HUES6 (cell line): Measurements from ENCODE around the gene AKNA.

Experiments
- H3K27ac ChIP-seq: 2 replicates; pipeline ENCODE4 v1.7.0; 2013; ENCODE audit warnings: low read depth, mild to moderate bottlenecking, low read length, inconsistent platforms
- H3K27me3 ChIP-seq: 2 replicates; pipeline ENCODE4 v1.6.1; 2013; ENCODE audit warnings: low read length; ENCODE audit not compliant: control insufficient read depth, insufficient read depth
- H3K36me3 ChIP-seq: 2 replicates; pipeline ENCODE4 v1.6.1; 2013; ENCODE audit warnings: low read length; ENCODE audit not compliant: control insufficient read depth, insufficient read depth
- H3K4me1 ChIP-seq: 2 replicates; pipeline ENCODE4 v1.6.1; 2013; ENCODE audit warnings: low read length; ENCODE audit not compliant: control insufficient read depth, insufficient read depth
- H3K4me3 ChIP-seq: 2 replicates; pipeline ENCODE4 v1.5.1; 2013; ENCODE audit warnings: low read depth, low read length
- H3K9ac ChIP-seq: one replicate; pipeline ENCODE4 v1.6.1; 2013; ENCODE audit warnings: mild to moderate bottlenecking, low read length
- H3K9me3 ChIP-seq: 2 replicates; pipeline ENCODE4 v1.6.1; 2013; ENCODE audit warnings: low read depth, low read length; ENCODE audit not compliant: control insufficient read depth, insufficient read depth

The AKNA gene

DNA sequence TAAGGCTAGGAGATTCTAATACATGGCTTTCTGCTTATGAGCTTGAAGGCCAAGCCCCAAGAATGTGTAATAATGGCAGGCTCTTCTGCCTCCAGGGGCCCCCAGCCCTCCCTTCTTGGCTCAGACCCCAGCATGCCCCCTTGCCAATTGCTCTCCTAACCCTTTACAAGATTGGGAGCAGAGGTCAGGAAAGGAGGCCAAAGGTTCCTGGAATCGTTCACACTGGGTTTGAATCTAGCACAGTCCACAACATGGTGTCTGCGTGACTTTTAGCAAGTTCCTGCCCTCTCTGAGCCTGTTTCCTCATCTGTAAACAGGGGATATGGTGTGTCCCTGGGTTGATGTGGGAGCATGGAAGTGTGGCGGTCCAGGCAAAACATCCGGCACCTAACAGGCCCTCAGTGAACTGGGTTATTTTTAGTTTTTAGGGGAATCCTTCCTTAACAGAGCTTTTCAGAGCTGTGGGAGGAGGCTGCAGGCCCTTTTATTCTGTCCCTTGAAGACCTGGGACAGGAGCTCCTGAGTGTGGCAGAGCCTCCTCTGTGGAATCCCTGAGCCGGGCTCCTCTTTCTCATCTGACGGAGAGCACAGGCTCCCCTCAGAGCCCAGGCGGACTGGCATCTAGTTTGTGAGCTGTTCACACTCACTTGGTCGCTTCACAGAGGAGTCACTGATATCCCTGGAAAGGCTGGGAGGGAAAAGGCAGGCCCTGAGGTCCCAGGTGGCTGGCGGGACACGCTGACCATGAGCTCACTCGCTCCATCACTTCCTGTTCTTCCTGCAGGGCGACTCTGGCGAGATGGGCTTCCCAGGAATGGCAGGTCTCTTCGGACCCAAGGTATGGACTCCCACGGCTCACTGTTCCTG is 88.3 kb downstream of the AKNA start:
- no peak overlapping the region for H3K27ac ChIP-seq
- H3K36me3 ChIP-seq, result peaks cover 57% of the 10 kb centered on the region
- H3K27me3 ChIP-seq, result no peaks in the 10 kb centered on the region

DNA sequence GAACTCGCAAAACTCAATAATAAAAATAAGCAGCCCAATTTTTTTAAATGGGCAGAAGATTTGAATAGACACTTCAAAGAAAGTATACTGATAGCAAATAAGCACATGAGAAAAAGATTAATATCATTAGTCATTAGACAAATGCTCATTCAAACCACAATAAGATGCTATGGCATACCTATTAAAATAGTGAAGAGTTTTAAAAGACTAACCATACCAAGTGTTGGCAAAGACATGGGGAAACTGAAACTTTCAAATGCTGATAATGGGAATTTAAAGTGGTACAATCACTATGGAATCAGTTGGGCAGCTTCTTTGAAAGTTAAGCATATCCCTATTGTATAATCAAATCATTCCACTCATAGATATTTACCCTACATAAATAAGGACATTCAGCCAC is 91.4 kb downstream of the AKNA start:
- Histone ChIP-seq H3K9me3 (peaks cover 15% of the 10 kb centered on the region), H3K9ac (no peak overlapping the region), H3K4me1 (no peaks in the 10 kb centered on the region), H3K27ac (no peak overlapping the region), H3K4me3 (no peak overlapping the region), H3K36me3 (peaks cover 79% of the 10 kb centered on the region), H3K27me3 (no peaks in the 10 kb centered on the region)

More for the DNA sequence above, 88.3 kb downstream of the AKNA start:
- H3K4me3 ChIP-seq, result no peak overlapping the region
- peaks cover 13% of the 10 kb centered on the region for H3K9me3 ChIP-seq
- H3K9ac ChIP-seq, result no peak overlapping the region
- H3K4me1 ChIP-seq, result no peaks in the 10 kb centered on the region

DNA sequence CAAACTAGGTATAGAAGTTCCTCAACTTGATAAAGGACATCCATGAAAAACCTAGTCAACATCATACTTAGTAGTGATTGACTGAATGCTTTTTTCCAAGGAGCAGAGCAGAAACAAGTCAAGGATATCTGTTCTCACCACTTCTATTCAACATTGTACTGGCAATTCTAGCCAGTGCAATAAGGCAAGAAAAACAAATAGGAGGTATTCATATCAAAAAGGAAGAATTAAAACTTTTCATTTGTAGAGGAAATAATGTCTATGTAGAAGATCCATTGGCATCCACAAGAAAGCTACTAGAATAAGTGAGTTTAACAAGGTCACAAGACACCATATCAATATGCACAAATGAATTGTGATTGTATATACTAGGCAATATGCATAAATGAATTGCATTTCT is 93.1 kb downstream of the AKNA start:
- peaks cover 15% of the 10 kb centered on the region for H3K9me3 ChIP-seq
- no peaks in the 10 kb centered on the region for H3K27me3 ChIP-seq
- no peaks in the 10 kb centered on the region for H3K4me1 ChIP-seq
- H3K36me3 ChIP-seq, result peaks cover 69% of the 10 kb centered on the region
- no peak overlapping the region for H3K9ac ChIP-seq
- H3K4me3 ChIP-seq, result no peak overlapping the region
- no peak overlapping the region for H3K27ac ChIP-seq

DNA sequence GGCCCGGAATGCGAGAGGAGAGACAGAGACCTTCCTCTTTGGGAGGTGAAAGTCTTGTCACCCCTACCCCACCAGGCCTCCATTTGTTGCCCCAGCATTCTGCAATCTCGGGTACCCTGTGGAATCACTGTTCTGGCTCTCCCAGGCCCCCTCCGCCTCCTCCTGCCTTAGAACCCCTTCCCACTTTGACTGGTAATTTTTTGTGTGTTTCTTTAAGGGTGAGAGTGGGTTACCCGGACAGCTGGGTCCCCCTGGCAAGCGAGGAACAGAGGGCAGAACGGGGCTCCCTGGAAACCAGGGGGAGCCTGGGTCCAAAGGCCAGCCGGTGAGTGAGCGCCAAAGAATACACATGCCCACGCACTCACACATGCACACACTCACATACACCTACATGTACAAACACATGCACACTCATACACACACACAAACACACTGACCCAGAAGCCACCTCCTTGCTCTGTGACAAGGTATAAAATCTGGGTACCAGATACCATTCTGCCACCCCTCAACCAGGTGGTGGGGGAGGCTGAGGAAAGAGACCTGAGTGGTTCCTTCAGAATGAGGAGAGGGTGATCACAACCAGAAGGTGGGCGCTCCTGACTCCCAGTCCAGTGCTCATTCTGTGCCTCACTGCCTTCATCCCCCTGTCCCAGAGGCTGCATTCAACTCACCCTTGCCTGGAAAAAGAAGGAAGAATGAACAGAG is 95.7 kb downstream of the AKNA start:
- H3K4me1 ChIP-seq, result peaks cover 14% of the 10 kb centered on the region
- no peak overlapping the region for H3K9ac ChIP-seq
- no peaks in the 10 kb centered on the region for H3K27me3 ChIP-seq
- peaks cover 15% of the 10 kb centered on the region for H3K9me3 ChIP-seq
- H3K27ac ChIP-seq, result no peak overlapping the region
- no peak overlapping the region for H3K4me3 ChIP-seq
- peaks cover 51% of the 10 kb centered on the region for H3K36me3 ChIP-seq

DNA sequence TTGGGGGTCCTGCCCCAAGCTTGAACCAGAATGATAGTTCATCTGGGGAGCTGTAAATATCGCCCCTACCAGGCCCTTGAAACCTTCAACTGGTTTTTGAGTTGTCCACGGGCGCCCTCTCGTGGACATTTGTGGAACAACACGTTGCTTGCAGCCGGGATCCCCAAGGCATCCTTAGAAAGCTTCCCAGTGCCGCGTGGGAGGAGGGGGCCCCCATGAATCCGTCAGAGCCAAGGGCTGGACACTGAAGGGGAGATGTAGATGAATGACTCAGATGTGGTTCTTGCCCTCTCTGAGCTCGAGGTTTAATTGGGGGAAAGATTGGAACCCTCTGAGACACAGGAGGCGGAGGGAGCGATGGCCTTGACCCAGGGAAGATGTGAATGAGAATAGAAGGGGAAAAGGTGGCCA is 96.7 kb downstream of the AKNA start:
- Histone ChIP-seq H3K27me3 (no peaks in the 10 kb centered on the region), H3K4me1 (peaks cover 14% of the 10 kb centered on the region), H3K4me3 (no peak overlapping the region), H3K9me3 (peaks cover 15% of the 10 kb centered on the region), H3K27ac (no peak overlapping the region), H3K36me3 (peaks cover 41% of the 10 kb centered on the region), H3K9ac (no peak overlapping the region)

DNA sequence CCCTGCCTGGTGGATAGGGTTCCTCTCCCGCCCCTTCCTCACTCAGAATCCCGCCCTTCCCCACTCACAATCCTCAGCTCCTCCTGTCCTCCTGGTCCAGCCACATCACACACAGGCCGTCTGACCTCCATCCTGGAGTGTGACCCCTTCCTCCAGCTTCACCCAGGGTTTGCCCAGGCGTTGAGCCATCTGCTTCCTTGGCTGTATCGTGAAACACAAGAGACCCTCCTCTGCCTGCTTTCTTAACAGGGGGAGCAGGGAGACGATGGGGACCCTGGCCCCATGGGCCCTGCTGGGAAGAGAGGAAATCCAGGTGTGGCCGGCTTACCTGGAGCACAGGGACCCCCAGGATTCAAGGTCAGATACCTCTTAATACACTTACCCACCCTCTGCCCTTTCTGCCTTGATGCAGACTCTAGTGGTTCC is 97.2 kb downstream of the AKNA start:
- peaks cover 17% of the 10 kb centered on the region for H3K4me1 ChIP-seq
- H3K4me3 ChIP-seq, result no peak overlapping the region
- H3K36me3 ChIP-seq, result peaks cover 36% of the 10 kb centered on the region
- no peaks in the 10 kb centered on the region for H3K27me3 ChIP-seq
- H3K27ac ChIP-seq, result no peak overlapping the region
- H3K9me3 ChIP-seq, result peaks cover 12% of the 10 kb centered on the region
- no peak overlapping the region for H3K9ac ChIP-seq

DNA sequence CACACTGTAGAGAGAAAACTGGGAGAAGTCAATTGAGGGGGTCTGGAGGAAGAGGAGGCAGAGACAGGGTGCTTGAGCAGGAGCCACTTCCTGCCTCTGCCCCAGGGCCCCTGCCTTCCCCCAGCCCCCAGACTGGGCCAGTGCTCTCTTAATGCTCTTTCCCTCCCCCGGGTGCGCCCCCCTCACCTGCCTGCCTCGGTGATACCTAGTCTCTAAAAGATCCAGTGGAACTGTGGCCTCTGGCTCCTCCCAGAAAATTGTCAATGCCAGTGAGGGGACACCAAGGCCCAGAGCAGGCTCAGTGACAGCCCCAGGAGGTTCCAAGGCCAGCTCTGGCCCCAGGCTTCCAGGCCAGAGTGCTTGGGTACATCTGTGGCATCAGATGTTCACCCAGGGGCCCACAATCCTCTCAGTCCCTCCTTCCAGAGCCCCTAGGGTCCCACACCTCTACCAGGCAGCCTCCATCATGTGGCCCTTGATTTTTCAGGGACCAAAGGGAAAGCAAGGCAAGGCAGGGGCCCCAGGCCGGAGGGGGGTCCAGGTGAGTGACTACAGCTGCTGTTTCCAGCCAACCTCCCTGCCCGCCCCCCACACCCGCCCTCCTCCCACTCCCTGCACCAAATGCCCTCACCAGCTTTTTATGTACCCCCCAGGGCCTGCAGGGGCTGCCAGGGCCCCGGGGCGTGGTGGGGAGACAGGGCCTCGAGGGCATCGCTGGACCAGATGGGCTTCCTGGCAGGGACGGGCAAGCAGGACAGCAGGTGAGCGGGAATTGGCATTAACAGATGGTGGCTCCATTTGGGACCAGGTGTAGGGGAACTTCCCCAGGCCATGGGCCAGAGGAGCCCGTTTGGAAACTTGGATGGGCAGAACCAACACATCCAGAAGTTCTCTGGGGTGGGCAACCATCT is 98.0 kb downstream of the AKNA start:
- Histone ChIP-seq H3K4me3 (no peak overlapping the region), H3K27ac (no peak overlapping the region), H3K4me1 (peaks cover 23% of the 10 kb centered on the region), H3K9ac (no peak overlapping the region), H3K9me3 (peaks cover 6% of the 10 kb centered on the region), H3K36me3 (peaks cover 34% of the 10 kb centered on the region), H3K27me3 (no peaks in the 10 kb centered on the region)

DNA sequence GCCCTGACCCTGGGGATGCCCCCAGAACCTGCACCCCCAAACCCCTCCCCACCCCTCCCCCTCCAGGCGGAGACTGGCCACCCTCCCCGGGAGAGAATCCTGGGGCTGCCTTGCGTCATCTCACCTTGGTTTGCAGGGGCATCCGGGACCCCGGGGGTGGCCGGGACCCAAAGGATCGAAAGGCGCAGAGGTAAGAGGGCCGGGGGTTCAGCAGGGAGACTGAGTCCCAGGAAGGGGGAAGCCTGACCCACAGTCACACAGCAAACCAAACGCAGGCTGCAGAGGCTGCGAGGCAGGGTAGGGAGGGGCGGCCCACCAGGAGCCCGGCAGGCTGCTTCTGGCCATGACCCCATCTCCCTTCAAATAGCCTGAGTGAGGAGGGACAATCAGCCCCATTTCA is 98.7 kb downstream of the AKNA start:
- Histone ChIP-seq H3K9ac (no peak overlapping the region), H3K27ac (no peak overlapping the region), H3K4me1 (peaks cover 23% of the 10 kb centered on the region), H3K4me3 (no peak overlapping the region), H3K9me3 (no peaks in the 10 kb centered on the region), H3K27me3 (no peaks in the 10 kb centered on the region), H3K36me3 (peaks cover 30% of the 10 kb centered on the region)

DNA sequence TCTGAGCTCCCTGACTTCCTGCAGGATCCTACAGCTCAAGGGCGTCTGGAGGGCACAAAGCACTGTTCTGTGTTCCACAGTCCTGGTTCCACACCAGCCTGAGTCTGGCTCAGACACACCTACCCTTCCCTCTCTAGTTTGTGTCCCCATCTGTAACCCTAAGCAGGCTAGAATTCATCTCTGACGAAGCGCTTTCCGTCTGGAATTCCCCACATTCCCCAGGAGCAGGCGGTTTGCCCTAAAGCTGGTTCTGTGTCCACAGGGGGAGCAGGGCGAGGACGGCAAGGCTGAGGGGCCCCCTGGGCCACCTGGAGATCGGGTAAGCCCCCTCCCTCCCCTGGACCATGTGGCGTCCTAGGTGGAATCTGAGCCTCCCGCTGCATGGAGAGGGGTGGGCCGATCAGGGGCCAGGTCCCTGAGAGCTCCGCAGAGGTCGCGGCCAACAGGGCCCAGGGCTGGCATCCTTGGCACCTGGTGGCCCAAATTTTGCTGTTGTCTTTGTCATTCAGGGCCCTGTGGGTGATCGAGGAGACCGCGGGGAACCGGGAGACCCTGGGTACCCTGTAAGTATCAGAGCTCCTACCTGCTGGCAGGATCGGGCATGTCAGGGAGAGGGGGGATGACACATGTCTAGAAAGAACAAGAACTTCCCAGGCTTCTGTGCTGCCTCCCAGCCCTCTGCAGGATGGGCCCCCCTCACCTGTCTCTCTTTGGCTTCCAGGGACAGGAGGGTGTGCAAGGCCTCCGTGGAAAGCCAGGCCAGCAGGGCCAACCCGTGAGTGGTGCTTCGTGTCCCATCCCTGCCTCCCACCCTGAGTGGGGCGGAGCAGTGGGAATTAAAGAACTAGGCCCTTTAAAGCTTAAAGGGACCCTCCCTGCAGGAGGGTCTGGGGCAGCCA is 99.3 kb downstream of the AKNA start:
- H3K4me3 ChIP-seq, result no peak overlapping the region
- no peak overlapping the region for H3K9ac ChIP-seq
- peaks cover 27% of the 10 kb centered on the region for H3K36me3 ChIP-seq
- no peaks in the 10 kb centered on the region for H3K27me3 ChIP-seq
- H3K9me3 ChIP-seq, result no peaks in the 10 kb centered on the region
- H3K27ac ChIP-seq, result no peak overlapping the region
- H3K4me1 ChIP-seq, result peaks cover 23% of the 10 kb centered on the region

DNA sequence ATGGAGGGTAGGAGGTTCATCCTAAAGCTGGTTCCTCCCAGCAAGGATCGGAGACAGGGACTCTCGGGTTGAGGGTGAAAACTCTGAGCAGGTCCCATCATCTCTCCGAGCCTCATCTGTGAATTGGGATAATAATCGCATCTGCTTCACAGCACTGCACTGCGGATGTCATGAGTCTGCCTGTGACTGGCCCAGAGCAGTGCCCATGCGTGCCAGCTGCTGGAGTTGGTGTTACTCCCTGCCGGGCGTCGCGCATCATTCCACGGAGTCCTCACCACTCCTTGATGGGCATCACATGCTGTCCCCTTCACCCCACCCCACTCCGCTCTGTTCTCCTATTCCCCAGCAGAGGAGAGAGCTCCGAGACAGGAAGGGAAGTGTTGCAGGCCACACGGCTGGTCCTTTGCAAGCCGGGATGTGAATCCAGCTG is 100.0 kb downstream of the AKNA start:
- Histone ChIP-seq H3K4me3 (no peak overlapping the region), H3K27ac (no peak overlapping the region), H3K4me1 (peaks cover 23% of the 10 kb centered on the region), H3K36me3 (peaks cover 21% of the 10 kb centered on the region), H3K9me3 (no peaks in the 10 kb centered on the region), H3K9ac (no peak overlapping the region), H3K27me3 (no peaks in the 10 kb centered on the region)
